Activated CD4-positive, alpha-beta T cell treated with anti-CD3 and anti-CD28 coated beads, Interleukin-2, Interleukin-4, amounts not matched to agents 100 ng/mL and 50 ng/mL, durations not matched to agents 16 hours and 8 hours (primary cell): ENCODE measurements around the gene NELL1.

Experiments used
- DNase-seq: peaks from one replicate; pipeline ENCODE4 v3.0.0-alpha.2; 2020; ENCODE audit warnings: low spot score

The NELL1 gene

GRCh38 chr11:21346361-21346760 lies 677.0 kb downstream of the NELL1 start:
- no peak for DNase-seq

- no peak for DNase-seq
Measured at GRCh38 chr11:21350613-21351012, 681.2 kb downstream of the NELL1 start.

GRCh38 chr11:21353425-21353824 lies 684.0 kb downstream of the NELL1 start:
- no peak for DNase-seq

- DNase-seq, result no peak
Measured at GRCh38 chr11:21364866-21365624, 695.7 kb downstream of the NELL1 start.

- DNase-seq, result no peak
Measured at GRCh38 chr11:21369947-21370346, 700.6 kb downstream of the NELL1 start.

GRCh38 chr11:21371044-21371443 lies 701.7 kb downstream of the NELL1 start:
- DNase-seq, result no peak

- DNase-seq, result no peak
Measured at GRCh38 chr11:21372672-21373071, 703.3 kb downstream of the NELL1 start.

- no peak for DNase-seq
Measured at GRCh38 chr11:21374376-21374775, 705.0 kb downstream of the NELL1 start.

- DNase-seq, result no peak
Measured at GRCh38 chr11:21385669-21386440, 716.5 kb downstream of the NELL1 start.

- DNase-seq, result no peak
Measured at GRCh38 chr11:21390430-21390829, 721.0 kb downstream of the NELL1 start.

- DNase-seq, result no peak
Measured at GRCh38 chr11:21396342-21397008, 727.1 kb downstream of the NELL1 start.

- no peak for DNase-seq
Measured at GRCh38 chr11:21398195-21398594, 728.8 kb downstream of the NELL1 start.

- no peak for DNase-seq
Measured at GRCh38 chr11:21401496-21401895, 732.1 kb downstream of the NELL1 start.

GRCh38 chr11:21402274-21402673 lies 732.9 kb downstream of the NELL1 start:
- DNase-seq, result no peak

- DNase-seq, result no peak
Measured at GRCh38 chr11:21403069-21403468, 733.7 kb downstream of the NELL1 start.

- no peak for DNase-seq
Measured at GRCh38 chr11:21405422-21405821, 736.0 kb downstream of the NELL1 start.

GRCh38 chr11:21410513-21410912 lies 741.1 kb downstream of the NELL1 start:
- no peak for DNase-seq

GRCh38 chr11:21411104-21411503 lies 741.7 kb downstream of the NELL1 start:
- peak; percentile 9 for DNase-seq

- DNase-seq, result no peak
Measured at GRCh38 chr11:21411597-21411996, 742.2 kb downstream of the NELL1 start.

GRCh38 chr11:21412652-21413383 lies 743.4 kb downstream of the NELL1 start:
- DNase-seq, result peak; percentile 11

- no peak for DNase-seq
Measured at GRCh38 chr11:21414953-21415352, 745.6 kb downstream of the NELL1 start.

- no peak for DNase-seq
Measured at GRCh38 chr11:21415606-21416005, 746.2 kb downstream of the NELL1 start.
